Mucosa of stomach (tissue), 1 donor: ENCODE data around the gene PCDHGA12.
"Not testable (repeated sequence)": the region's sequence is repeated elsewhere in the genome, so short reads cannot be mapped to it uniquely, and the experiment has no call there.

ENCODE experiments used
- H3K27me3 ChIP-seq: one replicate; pipeline ENCODE4 v1.7.0; 2013; ENCODE audit warnings: mild to moderate bottlenecking, low read length; ENCODE audit not compliant: control insufficient read depth, insufficient read depth
- H3K36me3 ChIP-seq: one replicate; pipeline ENCODE4 v1.7.0; 2013; ENCODE audit warnings: low read length; ENCODE audit not compliant: control insufficient read depth, insufficient read depth
- H3K4me1 ChIP-seq: one replicate; pipeline ENCODE4 v1.7.0; 2013; ENCODE audit warnings: mild to moderate bottlenecking, low read length; ENCODE audit not compliant: control insufficient read depth, insufficient read depth
- H3K4me3 ChIP-seq: one replicate; pipeline ENCODE4 v1.7.0; 2013; ENCODE audit warnings: low read length
- H3K9ac ChIP-seq: one replicate; pipeline ENCODE4 v1.7.0; 2013; ENCODE audit warnings: mild to moderate bottlenecking, low read length, moderate library complexity
- H3K9me3 ChIP-seq: one replicate; pipeline ENCODE4 v1.7.0; 2013; ENCODE audit warnings: mild to moderate bottlenecking, low read length, moderate library complexity; ENCODE audit not compliant: control insufficient read depth
- donor health status: Pancreatic carcinoma.

PCDHGA12 gene

GRCh38 chr5:141430332-141431113 is at the start of gene PCDHGA12:
Gene PCDHGA12, plus strand, starts transcription at chr5:141430507. Its CDS starts 253 bp downstream, at chr5:141430760.
- Histone ChIP-seq H3K4me3 (peak within 1 kb of the TSS; percentile 38), H3K9me3 (peaks cover 41% of the 10 kb centered on the region), H3K4me1 (no peaks in the 10 kb centered on the region), H3K27me3 (peaks cover 16% of the 10 kb centered on the region), H3K9ac (no peak within 1 kb of the TSS), H3K36me3 (no peaks in the 10 kb centered on the region)

- H3K9ac ChIP-seq, result no peak within 1 kb of the TSS
- peak within 1 kb of the TSS; percentile 41 for H3K4me3 ChIP-seq
- peaks cover 15% of the 10 kb centered on the region for H3K9me3 ChIP-seq
- H3K27me3 ChIP-seq, result peaks cover 15% of the 10 kb centered on the region
- no peaks in the 10 kb centered on the region for H3K4me1 ChIP-seq
- no peaks in the 10 kb centered on the region for H3K36me3 ChIP-seq
Measured at GRCh38 chr5:141382469-141383294, 47.6 kb upstream of the PCDHGA12 start, which contains the start of gene PCDHGA7. Gene PCDHGA7, plus strand, starts transcription at chr5:141382742. Its CDS starts 158 bp downstream, at chr5:141382900.

- Histone ChIP-seq H3K9ac (no peak overlapping the region), H3K36me3 (no peaks in the 10 kb centered on the region), H3K4me3 (no peak overlapping the region), H3K27me3 (peaks cover 17% of the 10 kb centered on the region), H3K9me3 (peaks cover 17% of the 10 kb centered on the region), H3K4me1 (no peaks in the 10 kb centered on the region)
Measured at GRCh38 chr5:141383345-141383744, 47.0 kb upstream of the PCDHGA12 start.

GRCh38 chr5:141384471-141385267 is 45.6 kb upstream of the PCDHGA12 start:
- Histone ChIP-seq H3K9me3 (peaks cover 23% of the 10 kb centered on the region), H3K4me3 (no peak overlapping the region), H3K9ac (no peak overlapping the region), H3K27me3 (peaks cover 28% of the 10 kb centered on the region), H3K4me1 (no peaks in the 10 kb centered on the region), H3K36me3 (no peaks in the 10 kb centered on the region)

- H3K9ac ChIP-seq, H3K36me3 ChIP-seq, H3K4me3 ChIP-seq, H3K4me1 ChIP-seq: not testable (repeated sequence)
- peaks cover 27% of the 10 kb centered on the region for H3K27me3 ChIP-seq
- H3K9me3 ChIP-seq, result peaks cover 23% of the 10 kb centered on the region
Measured at GRCh38 chr5:141387557-141388311, 42.6 kb upstream of the PCDHGA12 start, which contains the start of gene PCDHGB4. Gene PCDHGB4, plus strand, starts transcription at chr5:141387698. Its CDS starts 187 bp downstream, at chr5:141387885.

- peaks cover 14% of the 10 kb centered on the region for H3K9me3 ChIP-seq
- no peak overlapping the region for H3K4me3 ChIP-seq
- H3K36me3 ChIP-seq, result no peaks in the 10 kb centered on the region
- peaks cover 20% of the 10 kb centered on the region for H3K27me3 ChIP-seq
- H3K9ac ChIP-seq, result no peak overlapping the region
- H3K4me1 ChIP-seq, result no peaks in the 10 kb centered on the region
Measured at GRCh38 chr5:141388661-141389060, 41.6 kb upstream of the PCDHGA12 start.

- Histone ChIP-seq H3K9me3 (peaks cover 12% of the 10 kb centered on the region), H3K36me3 (no peaks in the 10 kb centered on the region), H3K27me3 (peaks cover 16% of the 10 kb centered on the region), H3K4me3 (no peak overlapping the region), H3K4me1 (no peaks in the 10 kb centered on the region), H3K9ac (no peak overlapping the region)
Measured at GRCh38 chr5:141389153-141390042, 40.9 kb upstream of the PCDHGA12 start.

GRCh38 chr5:141392429-141393198 is 37.7 kb upstream of the PCDHGA12 start, which contains the start of gene PCDHGA8:
Gene PCDHGA8, plus strand, starts transcription at chr5:141392633. Its CDS starts 181 bp downstream, at chr5:141392814.
- Histone ChIP-seq H3K9ac (no peak within 1 kb of the TSS), H3K4me1 (no peaks in the 10 kb centered on the region), H3K36me3 (no peaks in the 10 kb centered on the region), H3K27me3 (peaks cover 16% of the 10 kb centered on the region), H3K4me3 (no peak within 1 kb of the TSS), H3K9me3 (peaks cover 17% of the 10 kb centered on the region)

GRCh38 chr5:141393267-141393666 is 37.0 kb upstream of the PCDHGA12 start:
- peaks cover 15% of the 10 kb centered on the region for H3K9me3 ChIP-seq
- H3K36me3 ChIP-seq, result no peaks in the 10 kb centered on the region
- H3K4me3 ChIP-seq, result no peak overlapping the region
- H3K4me1 ChIP-seq, result no peaks in the 10 kb centered on the region
- H3K9ac ChIP-seq, result no peak overlapping the region
- H3K27me3 ChIP-seq, result peaks cover 15% of the 10 kb centered on the region
